Measurements from ENCODE around the gene LRGUK. TPM values are rescaled to one million over a fixed set of nuclear protein-coding genes. Genes with fewer than 3 reads are reported as not detected.

Gene LRGUK
- total and polyA plus RNA-seq, 2 of the 8 experiments (the other 6 are each of a cell fraction or from before 2014, with no cell fraction given) = 1.5 to 3.6 TPM

DNA sequence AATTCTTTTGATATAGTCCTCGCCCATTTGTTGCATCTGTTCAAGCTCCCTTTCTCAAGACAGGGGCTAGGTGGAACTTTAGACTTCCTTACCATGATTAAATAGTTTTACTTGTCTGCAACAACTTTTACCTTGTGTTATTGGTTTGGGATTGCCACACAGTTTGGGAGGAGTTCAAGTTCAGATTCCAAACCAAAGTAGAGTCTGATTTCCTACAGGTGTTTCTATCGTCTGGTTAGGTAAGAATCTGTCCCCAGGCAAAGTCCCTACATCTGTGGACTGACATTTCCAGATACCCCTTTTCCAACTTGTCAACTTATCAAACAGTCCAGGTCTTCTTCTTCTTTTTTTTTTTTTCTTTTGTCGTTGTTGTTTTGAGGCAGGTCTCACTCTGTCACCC, 93.1 kb downstream of the LRGUK start:
- Histone ChIP-seq H4K8ac (ENCODE audit: extremely low read depth, insufficient read depth, low read length) (no peak overlapping the region), H2AK5ac (ENCODE audit: low read depth, low read length) (no peak overlapping the region), H4K5ac (ENCODE audit: insufficient read length, low read depth, low read length) (no peak overlapping the region), H3K23ac (ENCODE audit: insufficient read length) (no peak overlapping the region), H3K27me3 (replicated peaks in 1 of 4; ENCODE audit: control insufficient read depth in 3 of 4, extremely low read depth in 1 of 4, insufficient read depth in 3 of 4, low read length in 3 of 4) (no peaks in the 10 kb centered on the region), H3K4me1 (replicated peaks in 1 of 4; ENCODE audit: control insufficient read depth in 3 of 4, insufficient read depth in 4 of 4, low read length in 3 of 4) (no peaks in the 10 kb centered on the region), H3K27ac (ENCODE audit: low read depth, low read length) (no peak overlapping the region), H4K20me1 (replicated peaks in 1 of 2; ENCODE audit: control insufficient read depth in 1 of 2, insufficient read depth in 2 of 2, low read length in 2 of 2) (no peaks in the 10 kb centered on the region), H2BK20ac (ENCODE audit: low read length) (no peak overlapping the region), H3K9ac (replicated peaks in 1 of 4; ENCODE audit: extremely low read depth in 1 of 4, low read depth in 3 of 4, low read length in 3 of 4) (no peak overlapping the region), H3K4me3 (ENCODE audit: extremely low read depth in 1 of 4, insufficient read depth in 2 of 4, low read depth in 3 of 4, low read length in 4 of 4) (no peak overlapping the region), H3K18ac (ENCODE audit: extremely low read depth, low read length) (no peak overlapping the region), H3K23me2 (ENCODE audit: low read depth, low read length) (no peaks in the 10 kb centered on the region), H3K9me3 (ENCODE audit: insufficient read depth in 2 of 2, low read depth in 1 of 2, low read length in 1 of 2) (no peaks in the 10 kb centered on the region), H3K79me2 (ENCODE audit: control insufficient read depth in 1 of 2, insufficient read depth in 2 of 2, low read length in 2 of 2) (no peaks in the 10 kb centered on the region), H4K91ac (replicated peaks; ENCODE audit: insufficient read length, low read length) (no peak overlapping the region), H3K4ac (replicated peaks; ENCODE audit: insufficient read length, low read depth, low read length) (no peak overlapping the region), H2BK12ac (ENCODE audit: low read depth, low read length) (no peak overlapping the region), H2BK15ac (ENCODE audit: low read length) (no peak overlapping the region), H2BK5ac (ENCODE audit: low read depth, low read length) (no peak overlapping the region), H3K14ac (ENCODE audit: insufficient read length) (no peak overlapping the region), H3K4me2 (ENCODE audit: insufficient read depth in 1 of 2, low read depth in 2 of 2, low read length in 2 of 2) (no peak overlapping the region), H3K56ac (replicated peaks; ENCODE audit: insufficient read length, low read depth, low read length) (no peak overlapping the region), H3K79me1 (ENCODE audit: low read depth, low read length) (no peaks in the 10 kb centered on the region), H2BK120ac (replicated peaks; ENCODE audit: low read depth, low read length) (no peak overlapping the region), H2AFZ (ENCODE audit: low read length) (no peak overlapping the region), H3K36me3 (ENCODE audit: control insufficient read depth in 2 of 4, insufficient read depth in 4 of 4, low read length in 3 of 4) (no peaks in the 10 kb centered on the region)
- ChIA-PET POLR2A (ENCODE audit: partially characterized antibody) (no interaction called here), CTCF (ENCODE audit: partially characterized antibody) (no interaction called here)
- 68% methylated on average over 3 of the region's 3 CpGs; no CpG with 5 or more reads in 1 of the 2 experiments for WGBS, 2 experiments (ENCODE audit: extremely low coverage in 1 of 2, insufficient coverage in 1 of 2, insufficient read length in 1 of 2, insufficient replicate concordance in 2 of 2, low coverage in 1 of 2, low lambda C conversion rate in 2 of 2, missing lambda C conversion rate in 1 of 2)
- no peak for FAIRE-seq
- DNase-seq (ENCODE audit: low read depth in 1 of 2, low spot score in 2 of 2) = no peak
- TF ChIP-seq NANOG (IDR thresholded peaks at IDR 0.05; ENCODE audit: insufficient read depth, low read depth, low read length, poor library complexity, severe bottlenecking) = no peak
- TF ChIP-seq, protein P1, sequence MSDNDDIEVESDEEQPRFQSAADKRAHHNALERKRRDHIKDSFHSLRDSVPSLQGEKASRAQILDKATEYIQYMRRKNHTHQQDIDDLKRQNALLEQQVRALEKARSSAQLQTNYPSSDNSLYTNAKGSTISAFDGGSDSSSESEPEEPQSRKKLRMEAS (IDR thresholded peaks at IDR 0.05) = no peak
- no peak for TF ChIP-seq YY1 (IDR thresholded peaks at IDR 0.05; ENCODE audit: low read depth, low read length)
- no peak for TF ChIP-seq TBP (IDR thresholded peaks at IDR 0.05; ENCODE audit: low read depth, low read length)
- TF ChIP-seq BACH1 (IDR thresholded peaks at IDR 0.05; ENCODE audit: low read length) = no peak
